ENCODE data around the gene IGFBP3.

The IGFBP3 gene

DNA sequence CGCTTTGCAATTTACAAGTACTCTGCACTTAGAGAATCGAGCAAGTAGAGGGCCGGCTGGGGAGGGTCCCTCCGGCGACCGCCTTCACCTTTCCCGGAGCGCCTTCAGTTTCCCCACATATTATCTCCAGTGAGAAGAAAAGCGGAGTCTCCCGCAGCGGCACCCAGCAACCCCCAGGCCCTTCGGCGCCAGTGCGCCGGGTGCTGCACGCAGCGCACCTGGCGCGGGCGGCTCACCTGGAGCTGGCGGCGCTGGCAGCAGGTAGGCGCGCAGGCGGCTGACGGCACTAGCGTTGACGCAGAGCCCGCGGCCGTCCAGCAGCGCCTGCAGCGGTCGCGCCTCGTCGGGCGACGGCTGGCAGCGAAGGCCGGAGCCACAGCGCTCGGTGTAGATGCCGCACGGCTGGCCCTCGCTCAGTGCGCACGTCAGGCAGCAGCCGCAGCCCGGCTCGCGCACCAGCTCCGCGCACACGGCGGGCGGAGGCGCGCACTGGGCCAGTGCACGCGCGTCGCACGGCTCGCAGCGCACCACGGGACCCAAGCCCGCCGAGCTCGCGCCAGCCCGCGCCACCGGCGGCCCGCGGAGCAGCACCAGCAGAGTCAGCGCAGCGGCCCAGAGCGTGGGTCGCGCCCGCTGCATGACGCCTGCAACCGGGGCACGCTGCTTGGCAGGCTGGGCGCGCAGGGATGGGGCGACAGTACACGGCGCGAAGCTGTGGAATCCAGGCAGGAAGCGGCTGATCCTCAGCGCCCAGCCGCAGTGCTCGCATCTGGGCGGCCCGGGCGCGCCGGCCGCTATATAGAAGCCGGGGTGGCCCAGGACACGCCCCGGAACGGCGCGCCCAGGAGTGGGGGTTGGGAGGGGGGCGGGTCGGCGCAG lies at the start of gene IGFBP3:
TSS of gene IGFBP3 (minus strand) at position 771 of the 879 bp plus-strand sequence. CDS start at position 639, 132 bp downstream.
- in situ Hi-C loops (cut with HindIII; ENCODE audit: low pct_ligation_motif_present, low sequenced_read_pairs): loop anchor here (25.0 kb wide), 1 partner anchor 442 kb away; no protein-coding TSS in a partner anchor
- H3K4me3 ChIP-seq (ENCODE audit: low read depth, low read length): peak within 1 kb of the TSS; percentile 56
- H3K27ac ChIP-seq: peak within 1 kb of the TSS; percentile 1
- TF ChIP-seq, protein P1, sequence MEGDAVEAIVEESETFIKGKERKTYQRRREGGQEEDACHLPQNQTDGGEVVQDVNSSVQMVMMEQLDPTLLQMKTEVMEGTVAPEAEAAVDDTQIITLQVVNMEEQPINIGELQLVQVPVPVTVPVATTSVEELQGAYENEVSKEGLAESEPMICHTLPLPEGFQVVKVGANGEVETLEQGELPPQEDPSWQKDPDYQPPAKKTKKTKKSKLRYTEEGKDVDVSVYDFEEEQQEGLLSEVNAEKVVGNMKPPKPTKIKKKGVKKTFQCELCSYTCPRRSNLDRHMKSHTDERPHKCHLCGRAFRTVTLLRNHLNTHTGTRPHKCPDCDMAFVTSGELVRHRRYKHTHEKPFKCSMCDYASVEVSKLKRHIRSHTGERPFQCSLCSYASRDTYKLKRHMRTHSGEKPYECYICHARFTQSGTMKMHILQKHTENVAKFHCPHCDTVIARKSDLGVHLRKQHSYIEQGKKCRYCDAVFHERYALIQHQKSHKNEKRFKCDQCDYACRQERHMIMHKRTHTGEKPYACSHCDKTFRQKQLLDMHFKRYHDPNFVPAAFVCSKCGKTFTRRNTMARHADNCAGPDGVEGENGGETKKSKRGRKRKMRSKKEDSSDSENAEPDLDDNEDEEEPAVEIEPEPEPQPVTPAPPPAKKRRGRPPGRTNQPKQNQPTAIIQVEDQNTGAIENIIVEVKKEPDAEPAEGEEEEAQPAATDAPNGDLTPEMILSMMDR (IDR thresholded peaks at IDR 0.05; ENCODE audit: low read depth, low read length, missing control alignments): no peak
- H3K36me3 ChIP-seq (replicated peaks): peaks cover 14% of the 10 kb centered on the region
- DNase-seq: no peak
- H3K27me3 ChIP-seq (replicated peaks): no peaks in the 10 kb centered on the region

- in situ Hi-C loops (cut with HindIII; ENCODE audit: low pct_ligation_motif_present, low sequenced_read_pairs): no loop called here
- DNase-seq: no peak
- TF ChIP-seq, protein P1 (IDR thresholded peaks at IDR 0.05; ENCODE audit: low read depth, low read length, missing control alignments): no peak
- H3K36me3 ChIP-seq (replicated peaks): no peaks in the 10 kb centered on the region
- H3K27ac ChIP-seq: no peak overlapping the region
- no peaks in the 10 kb centered on the region for H3K27me3 ChIP-seq (replicated peaks)
- H3K4me3 ChIP-seq (ENCODE audit: low read depth, low read length): no peak overlapping the region
These were observed 49.4 kb upstream of the IGFBP3 start for GRCh38 chr7:45970454-45970853.

GRCh38 chr7:45969940-45970339 lies 48.9 kb upstream of the IGFBP3 start:
- no peak for DNase-seq
- no peaks in the 10 kb centered on the region for H3K27me3 ChIP-seq (replicated peaks)
- H3K27ac ChIP-seq: no peak overlapping the region
- TF ChIP-seq, protein P1 (IDR thresholded peaks at IDR 0.05; ENCODE audit: low read depth, low read length, missing control alignments): no peak
- no peaks in the 10 kb centered on the region for H3K36me3 ChIP-seq (replicated peaks)
- no peak overlapping the region for H3K4me3 ChIP-seq (ENCODE audit: low read depth, low read length)
- in situ Hi-C loops (cut with HindIII; ENCODE audit: low pct_ligation_motif_present, low sequenced_read_pairs): no loop called here

GRCh38 chr7:45968856-45969541 lies 47.9 kb upstream of the IGFBP3 start:
- TF ChIP-seq, protein P1 (IDR thresholded peaks at IDR 0.05; ENCODE audit: low read depth, low read length, missing control alignments): no peak
- no peaks in the 10 kb centered on the region for H3K27me3 ChIP-seq (replicated peaks)
- no peaks in the 10 kb centered on the region for H3K36me3 ChIP-seq (replicated peaks)
- no peak overlapping the region for H3K4me3 ChIP-seq (ENCODE audit: low read depth, low read length)
- no peak overlapping the region for H3K27ac ChIP-seq
- in situ Hi-C loops (cut with HindIII; ENCODE audit: low pct_ligation_motif_present, low sequenced_read_pairs): no loop called here
- no peak for DNase-seq

DNA sequence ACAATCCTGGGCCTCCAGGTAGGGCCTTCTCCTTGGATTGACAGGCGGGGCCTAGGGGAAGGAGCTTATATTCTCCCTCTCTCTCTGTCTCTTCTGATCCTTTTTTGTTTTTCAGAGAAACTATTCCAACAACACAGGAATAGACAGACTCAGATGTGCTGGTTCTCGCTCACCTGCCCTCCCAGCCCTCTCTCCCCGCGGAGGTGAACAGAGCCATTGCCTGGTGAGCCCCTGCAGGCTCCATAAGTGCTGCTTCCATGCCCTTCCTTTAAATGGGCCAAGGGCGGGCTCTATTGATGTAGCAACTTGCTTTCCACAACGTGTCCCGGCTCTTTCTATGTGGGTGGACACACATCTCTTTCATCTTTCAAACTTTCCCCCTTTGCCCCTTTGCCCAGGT lies 47.2 kb upstream of the IGFBP3 start:
- Histone ChIP-seq H3K27me3 (replicated peaks) (no peaks in the 10 kb centered on the region), H3K27ac (no peak overlapping the region), H3K4me3 (ENCODE audit: low read depth, low read length) (no peak overlapping the region), H3K36me3 (replicated peaks) (no peaks in the 10 kb centered on the region)
- in situ Hi-C loops (cut with HindIII; ENCODE audit: low pct_ligation_motif_present, low sequenced_read_pairs): no loop called here
- no peak for DNase-seq
- TF ChIP-seq, protein P1 (IDR thresholded peaks at IDR 0.05; ENCODE audit: low read depth, low read length, missing control alignments): no peak
